ENCODE data around the gene PCDHGA1.

PCDHGA1 gene

DNA sequence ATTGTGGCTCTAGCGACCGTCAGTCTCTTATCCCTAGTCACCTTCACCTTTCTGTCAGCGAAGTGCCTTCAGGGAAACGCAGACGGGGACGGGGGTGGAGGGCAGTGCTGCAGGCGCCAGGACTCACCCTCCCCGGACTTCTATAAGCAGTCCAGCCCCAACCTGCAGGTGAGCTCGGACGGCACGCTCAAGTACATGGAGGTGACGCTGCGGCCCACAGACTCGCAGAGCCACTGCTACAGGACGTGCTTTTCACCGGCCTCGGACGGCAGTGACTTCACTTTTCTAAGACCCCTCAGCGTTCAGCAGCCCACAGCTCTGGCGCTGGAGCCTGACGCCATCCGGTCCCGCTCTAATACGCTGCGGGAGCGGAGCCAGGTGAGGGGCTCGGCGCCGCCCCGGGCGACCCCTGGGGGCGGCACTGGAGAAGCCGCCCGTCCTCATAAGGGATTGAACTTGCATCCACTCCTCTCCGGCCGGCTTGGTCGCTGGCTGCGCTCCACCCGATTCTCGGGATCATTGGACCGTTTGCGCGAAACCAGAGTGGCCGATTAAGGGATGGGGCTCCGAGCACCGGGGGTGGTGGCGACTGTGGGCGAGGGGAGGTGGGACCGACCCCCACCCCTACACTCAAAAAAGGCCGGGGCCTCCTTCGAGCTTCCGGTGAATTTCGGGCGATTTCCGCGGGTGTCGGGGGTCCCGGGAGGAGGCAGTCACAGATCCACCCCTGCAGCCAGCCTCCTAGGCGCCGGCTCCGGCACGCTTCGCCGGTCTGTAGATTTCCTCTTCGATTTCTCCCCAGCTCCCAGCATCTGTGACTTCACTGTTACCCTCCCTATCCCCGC is 161.2 kb downstream of the PCDHGA1 start:
- DNase-seq (ENCODE audit: low spot score) = peak; percentile 31
- TF ChIP-seq, protein P1, sequence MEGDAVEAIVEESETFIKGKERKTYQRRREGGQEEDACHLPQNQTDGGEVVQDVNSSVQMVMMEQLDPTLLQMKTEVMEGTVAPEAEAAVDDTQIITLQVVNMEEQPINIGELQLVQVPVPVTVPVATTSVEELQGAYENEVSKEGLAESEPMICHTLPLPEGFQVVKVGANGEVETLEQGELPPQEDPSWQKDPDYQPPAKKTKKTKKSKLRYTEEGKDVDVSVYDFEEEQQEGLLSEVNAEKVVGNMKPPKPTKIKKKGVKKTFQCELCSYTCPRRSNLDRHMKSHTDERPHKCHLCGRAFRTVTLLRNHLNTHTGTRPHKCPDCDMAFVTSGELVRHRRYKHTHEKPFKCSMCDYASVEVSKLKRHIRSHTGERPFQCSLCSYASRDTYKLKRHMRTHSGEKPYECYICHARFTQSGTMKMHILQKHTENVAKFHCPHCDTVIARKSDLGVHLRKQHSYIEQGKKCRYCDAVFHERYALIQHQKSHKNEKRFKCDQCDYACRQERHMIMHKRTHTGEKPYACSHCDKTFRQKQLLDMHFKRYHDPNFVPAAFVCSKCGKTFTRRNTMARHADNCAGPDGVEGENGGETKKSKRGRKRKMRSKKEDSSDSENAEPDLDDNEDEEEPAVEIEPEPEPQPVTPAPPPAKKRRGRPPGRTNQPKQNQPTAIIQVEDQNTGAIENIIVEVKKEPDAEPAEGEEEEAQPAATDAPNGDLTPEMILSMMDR (IDR thresholded peaks at IDR 0.05; ENCODE audit: extremely low read depth, missing control alignments) = no peak

DNA sequence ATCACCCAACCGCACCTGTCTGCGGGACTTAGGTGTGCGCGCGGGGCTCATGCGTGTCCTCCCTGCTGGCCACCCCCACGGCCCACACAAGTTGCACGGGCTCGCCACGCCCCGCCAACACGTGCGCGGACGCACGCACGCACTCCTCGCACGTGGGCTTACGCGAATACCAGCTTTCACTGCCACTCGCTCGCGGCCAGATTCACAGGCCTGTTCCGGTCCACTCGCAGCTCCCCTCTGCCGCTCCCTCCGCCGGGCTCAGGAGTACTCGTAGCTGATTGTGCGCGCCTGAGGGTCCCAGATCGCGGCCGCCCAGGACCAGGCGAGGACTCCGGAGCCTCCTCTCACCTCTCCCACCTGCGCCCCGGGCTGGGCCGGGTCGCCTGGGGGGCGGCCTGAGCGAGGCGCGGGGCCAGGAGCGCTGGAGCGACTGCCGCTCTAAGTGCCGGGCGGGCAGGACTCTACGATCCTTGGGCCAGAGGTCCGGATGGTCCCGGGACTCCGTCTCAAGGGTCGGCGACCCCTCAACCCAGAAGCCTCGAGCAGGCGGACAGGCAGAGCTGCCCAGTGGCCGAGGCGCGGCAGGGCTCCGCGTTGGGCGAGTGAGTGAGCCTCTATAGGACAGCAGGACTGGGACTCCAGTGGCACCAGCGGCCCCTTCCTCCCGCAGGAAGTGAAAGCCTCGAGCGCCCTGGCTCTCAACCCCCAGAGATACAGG is 162.0 kb downstream of the PCDHGA1 start:
- TF ChIP-seq, protein P1 (IDR thresholded peaks at IDR 0.05; ENCODE audit: extremely low read depth, missing control alignments) = no peak
- DNase-seq (ENCODE audit: low spot score) = peak; percentile 74

DNA sequence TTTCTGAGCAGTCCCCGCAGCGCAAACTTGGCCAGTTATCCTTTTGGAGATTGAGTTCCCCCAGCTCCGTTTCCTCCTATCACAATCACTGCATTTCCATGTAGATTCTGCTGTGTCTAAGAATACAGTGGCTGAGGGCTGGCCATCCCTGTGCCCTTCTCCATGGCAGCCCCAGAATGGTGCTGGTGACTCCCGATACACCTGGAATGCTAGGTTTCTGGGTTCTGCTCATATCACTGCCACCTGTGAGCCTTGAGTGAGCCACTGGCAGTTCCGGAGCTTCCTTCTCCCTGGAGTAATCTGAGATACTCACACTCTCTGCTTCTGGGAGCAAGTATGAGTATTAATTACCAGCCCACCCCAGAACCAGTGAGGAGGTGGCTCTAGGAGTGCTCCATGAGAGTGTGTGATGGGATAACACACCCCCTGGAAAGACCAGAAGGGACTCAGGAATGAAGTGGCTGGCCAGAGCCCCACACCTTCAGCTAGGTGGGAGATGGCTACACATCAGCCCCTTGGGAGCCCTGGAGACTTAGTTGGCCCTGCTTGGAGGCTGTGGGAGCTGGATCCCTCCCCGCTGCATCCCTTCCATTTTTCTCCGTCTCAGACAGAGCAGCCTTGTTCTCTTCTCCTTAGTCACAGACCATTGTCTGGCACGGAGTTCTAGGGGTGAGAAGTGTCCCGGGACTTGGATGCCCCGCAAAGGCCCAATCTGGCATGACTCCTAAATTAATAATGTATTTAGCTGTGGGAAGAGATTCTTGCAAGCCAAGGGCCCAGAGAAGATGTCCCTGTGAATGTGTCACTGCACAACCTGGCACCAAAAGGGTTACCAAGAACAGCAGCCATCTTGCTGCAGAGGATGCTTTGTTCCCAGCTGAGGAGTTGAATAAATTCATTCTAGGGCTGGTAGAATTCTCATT is 163.4 kb downstream of the PCDHGA1 start:
- TF ChIP-seq, protein P1 (IDR thresholded peaks at IDR 0.05; ENCODE audit: extremely low read depth, missing control alignments) = no peak
- DNase-seq (ENCODE audit: low spot score) = no peak

DNA sequence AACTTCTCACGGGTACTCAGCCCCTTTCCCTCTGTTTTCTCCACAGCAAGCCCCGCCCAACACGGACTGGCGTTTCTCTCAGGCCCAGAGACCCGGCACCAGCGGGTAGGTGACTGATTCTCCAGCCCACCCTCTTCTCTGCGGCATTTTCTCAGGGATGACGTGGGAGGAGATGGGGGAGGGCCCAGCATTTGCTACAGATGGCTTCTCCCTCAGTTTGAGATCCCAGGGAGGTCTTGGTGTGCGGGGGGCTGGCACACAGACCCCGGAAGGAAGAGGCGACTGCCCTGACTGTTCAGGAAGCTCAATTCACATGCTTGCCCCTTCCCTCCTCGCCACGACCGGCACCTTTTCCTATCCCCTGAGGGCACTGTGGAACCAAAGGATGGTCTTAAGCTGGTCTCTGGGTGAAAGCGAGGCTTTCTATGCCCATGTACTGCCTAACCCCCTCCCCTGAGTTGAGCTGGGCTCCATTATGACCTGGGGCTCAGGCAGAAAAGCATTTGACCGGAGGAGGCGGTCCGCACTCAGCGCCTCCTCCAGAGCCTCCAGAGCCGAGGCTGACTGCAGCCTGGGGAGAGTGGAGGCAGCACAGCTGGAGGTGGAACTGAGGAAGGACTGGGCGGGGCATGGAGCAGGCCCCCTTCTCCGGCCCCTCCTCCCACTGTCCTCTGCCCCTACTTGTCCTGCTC is 164.6 kb downstream of the PCDHGA1 start:
- DNase-seq (ENCODE audit: low spot score) = no peak
- TF ChIP-seq, protein P1 (IDR thresholded peaks at IDR 0.05; ENCODE audit: extremely low read depth, missing control alignments) = no peak

DNA sequence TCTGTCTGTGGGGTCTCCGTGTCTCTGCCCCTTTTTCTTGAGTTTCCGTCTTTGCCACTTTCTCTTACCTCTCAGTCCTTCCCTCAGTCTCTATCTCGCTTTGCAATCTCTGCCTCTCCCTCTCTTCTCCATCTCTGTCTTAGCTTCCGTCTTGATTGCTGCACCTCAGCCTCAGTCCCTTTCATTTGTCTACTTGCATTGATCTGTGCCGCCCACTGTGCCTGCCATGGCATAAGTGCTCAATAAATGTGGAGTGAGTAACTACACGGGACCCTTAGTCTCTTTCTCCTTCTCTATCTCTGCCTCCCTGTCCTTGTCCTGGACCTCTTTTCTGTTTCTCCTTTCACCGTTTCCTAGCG is 165.1 kb downstream of the PCDHGA1 start:
- TF ChIP-seq, protein P1 (IDR thresholded peaks at IDR 0.05; ENCODE audit: extremely low read depth, missing control alignments) = no peak
- no peak for DNase-seq (ENCODE audit: low spot score)

DNA sequence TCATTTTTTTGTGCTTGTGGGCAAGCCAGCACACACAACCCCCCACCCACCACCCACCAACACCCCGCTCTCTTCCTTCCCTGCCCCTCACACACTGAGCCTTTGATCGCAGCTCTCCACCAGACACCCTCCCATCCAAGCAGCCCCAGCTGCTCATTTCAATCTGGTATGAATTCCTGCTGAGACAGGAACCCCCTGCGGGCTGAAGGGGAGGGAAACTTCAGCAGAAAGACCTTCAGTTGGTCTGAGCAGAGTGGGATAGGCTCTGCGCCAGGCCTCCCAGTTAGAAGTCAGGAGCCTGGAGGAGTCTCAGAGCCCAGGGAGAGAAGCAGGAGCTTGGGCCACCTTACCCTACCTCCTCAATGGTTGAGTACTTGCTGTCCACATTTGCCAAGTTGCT is 165.7 kb downstream of the PCDHGA1 start:
- no peak for DNase-seq (ENCODE audit: low spot score)
- TF ChIP-seq, protein P1 (IDR thresholded peaks at IDR 0.05; ENCODE audit: extremely low read depth, missing control alignments) = no peak

All from GM20000 (cell line).